ENCODE measurements around the gene KIFC1.

The KIFC1 gene

GRCh38 chr6:33445119-33445603 is 53.5 kb downstream of the KIFC1 start:
- no peak for DNase-seq

DNA sequence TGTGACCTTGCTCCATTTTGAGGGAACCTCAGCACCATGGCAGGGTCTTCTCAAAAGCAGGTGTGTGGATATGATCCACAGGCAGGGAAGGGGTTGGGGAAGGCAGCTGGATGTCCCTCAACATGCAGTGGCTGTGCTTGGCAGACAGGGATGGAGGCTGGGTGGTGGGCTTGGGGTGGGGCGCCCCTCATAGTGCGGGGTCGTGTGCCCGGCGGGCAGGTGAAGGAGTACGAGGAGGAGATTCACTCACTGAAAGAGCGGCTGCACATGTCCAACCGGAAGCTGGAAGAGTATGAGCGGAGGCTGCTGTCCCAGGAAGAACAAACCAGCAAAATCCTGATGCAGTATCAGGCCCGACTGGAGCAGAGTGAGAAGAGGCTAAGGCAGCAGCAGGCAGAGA is 54.7 kb downstream of the KIFC1 start:
- no peak for DNase-seq

DNA sequence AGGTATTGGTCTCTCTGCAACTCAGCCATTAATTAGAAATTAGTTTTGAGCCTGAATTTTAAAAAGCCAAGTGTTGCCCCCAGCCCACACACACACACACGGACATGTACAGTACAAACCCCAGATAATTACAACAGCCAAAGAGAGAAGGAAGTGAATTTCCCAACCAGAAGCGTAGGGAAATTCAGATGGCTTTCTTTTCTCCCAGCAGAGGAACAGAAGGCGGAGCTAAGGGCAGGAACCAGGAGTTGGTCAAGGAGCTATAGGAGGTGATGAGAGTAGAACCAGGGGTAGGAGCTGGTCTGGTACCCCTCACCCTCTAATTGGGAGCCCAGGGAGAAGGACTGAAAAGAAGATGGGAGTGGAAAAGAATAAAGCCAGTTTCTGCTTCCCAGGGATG is 58.8 kb downstream of the KIFC1 start:
- no peak for DNase-seq

- no peak for DNase-seq
Measured at GRCh38 chr6:33451606-33452005, 60.0 kb downstream of the KIFC1 start.

DNA sequence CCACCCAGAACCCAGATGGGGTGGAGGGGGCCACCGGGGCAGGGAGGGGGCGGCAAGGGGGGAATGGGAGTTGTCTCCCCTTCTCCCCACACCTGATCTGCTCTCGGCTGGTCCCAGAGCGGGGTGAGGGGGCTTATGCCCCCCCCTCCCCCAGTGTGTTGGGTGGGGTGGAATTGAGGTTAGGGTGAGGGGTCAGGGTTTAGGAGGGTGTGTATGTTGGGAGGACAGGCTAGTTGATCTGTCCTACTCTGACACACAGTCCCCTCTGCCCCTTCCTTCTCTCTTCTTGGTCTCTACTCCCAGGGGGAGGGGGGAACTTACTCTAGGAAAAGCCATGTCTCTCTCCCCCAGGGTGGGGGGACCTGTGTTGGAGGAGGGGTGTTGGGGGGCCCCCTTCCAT is 60.9 kb downstream of the KIFC1 start:
- DNase-seq = no peak

DNA sequence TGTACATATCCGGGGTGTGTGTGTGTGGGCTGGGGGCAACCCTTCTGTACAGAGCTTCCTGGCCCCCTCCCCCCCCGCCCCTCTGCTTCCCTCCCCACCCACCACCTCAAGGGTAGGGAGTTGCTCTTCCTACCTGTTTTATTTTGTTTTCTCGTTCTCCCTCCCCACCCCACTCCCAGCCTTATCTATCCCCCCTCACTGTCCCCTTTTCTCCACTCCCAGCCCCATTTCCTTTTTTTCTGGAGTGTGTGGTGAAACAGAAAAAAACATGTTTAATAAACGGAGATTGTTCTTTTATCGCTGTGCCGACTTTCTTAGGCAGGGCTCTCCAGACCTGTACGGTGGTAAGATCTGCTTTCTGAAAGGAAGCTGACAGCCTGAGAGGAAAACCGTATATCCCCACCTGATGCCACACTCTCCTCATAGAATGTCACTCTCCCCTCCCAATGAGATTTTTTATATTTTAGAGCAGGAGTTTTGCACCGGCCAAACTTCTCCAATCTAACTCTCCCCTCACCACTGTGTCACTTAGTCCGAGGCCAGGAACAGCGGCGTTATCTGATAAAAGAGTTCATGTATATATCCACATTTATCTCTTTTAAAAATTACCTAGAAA is 61.9 kb downstream of the KIFC1 start:
- no peak for DNase-seq

- peak; percentile 98 for DNase-seq
Measured at GRCh38 chr6:33454009-33454946, 62.7 kb downstream of the KIFC1 start, which contains the start of gene ZBTB9. Gene ZBTB9, plus strand, starts transcription at chr6:33454576. Its CDS starts 525 bp downstream, at chr6:33455101.

- DNase-seq = no peak
Measured at GRCh38 chr6:33455051-33455450, 63.4 kb downstream of the KIFC1 start.

GRCh38 chr6:33456156-33456555 is 64.5 kb downstream of the KIFC1 start:
- DNase-seq = no peak

GRCh38 chr6:33458676-33459075 is 67.1 kb downstream of the KIFC1 start:
- DNase-seq = no peak

DNA sequence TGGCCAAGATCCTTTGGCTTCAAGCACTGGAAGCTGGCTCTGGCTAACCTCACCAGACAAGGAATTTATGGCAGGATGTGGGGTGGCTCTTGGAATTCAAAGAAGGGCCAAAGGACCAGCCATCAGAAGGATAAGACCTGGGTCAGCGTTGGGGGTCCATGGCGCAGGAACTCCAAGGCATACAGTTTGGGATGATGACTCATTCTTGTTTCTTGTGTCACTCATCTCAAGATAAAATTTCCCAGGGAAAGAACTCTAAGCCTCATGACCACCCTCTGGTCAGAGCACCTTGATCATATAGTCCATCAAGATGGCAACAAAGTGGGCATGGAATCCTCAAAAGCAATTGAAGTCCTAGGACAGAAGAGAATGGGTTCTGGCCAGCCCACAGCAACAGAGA is 67.6 kb downstream of the KIFC1 start:
- DNase-seq = no peak

All from activated CD4-positive, alpha-beta T cell treated with anti-CD3 and anti-CD28 coated beads, Interleukin-2, amount 50 U/mL, for 16 hours (primary cell).